Activated CD8-positive, alpha-beta memory T cell treated with anti-CD3 and anti-CD28 coated beads, Interleukin-2, amount 10 ng/mL, durations not matched to agents 7 days and 5 days (primary cell): ENCODE data around the gene PABPC4L. TPM values are rescaled to one million over a fixed set of nuclear protein-coding genes. Genes with fewer than 3 reads are reported as not detected.
"Not testable (repeated sequence)": the region's sequence is repeated elsewhere in the genome, so short reads cannot be mapped to it uniquely, and the experiment has no call there.

Source experiments
- ATAC-seq: fragments of 150-1000 bp; cut with Tn5 transposase; one replicate; pipeline ENCODE4 v1.10.0; 2021; ENCODE audit warnings: moderate library complexity
- CTCF ChIA-PET: fragments of 350-600 bp; sonication (Branson Sonifier 250); formaldehyde crosslinking; loops from one replicate; lab custom pipeline; 2021; ENCODE audit warnings: antibody characterized with exemption; lab: Charles Lee
- DNase-seq: peaks from one replicate; pipeline ENCODE4 v3.0.0-alpha.2; 2020
- H3K27ac Mint-ChIP-seq: one replicate; pipeline ENCODE4 v1.8.0; 2021; ENCODE audit warnings: mild to moderate bottlenecking, mixed read lengths
- H3K27me3 Mint-ChIP-seq: one replicate; pipeline ENCODE4 v1.8.0; 2021; ENCODE audit warnings: mixed read lengths
- H3K36me3 Mint-ChIP-seq: one replicate; pipeline ENCODE4 v1.8.0; 2021; ENCODE audit warnings: mild to moderate bottlenecking, mixed read lengths
- H3K4me1 Mint-ChIP-seq: one replicate; pipeline ENCODE4 v1.8.0; 2021; ENCODE audit warnings: mixed read lengths
- H3K4me3 Mint-ChIP-seq: one replicate; pipeline ENCODE4 v1.8.0; 2021; ENCODE audit warnings: mild to moderate bottlenecking, moderate library complexity, mixed read lengths
- H3K9me3 Mint-ChIP-seq: one replicate; pipeline ENCODE4 v1.8.0; 2022; ENCODE audit warnings: low read depth, mixed read lengths
- total RNA-seq, 2 experiments: library from RNA; stranded (reverse); gene quantifications; one replicate each; pipeline ENCODE4 v1.2.3, GENCODE V29; 2021

Gene PABPC4L
- total RNA-seq = not detected

GRCh38 chr4:134201216-134202161 lies at the start of gene PABPC4L:
TSS of gene PABPC4L (minus strand) at chr4:134201789. CDS start at chr4:134201019, 770 bp downstream.
- peaks cover 5% of the 10 kb centered on the region for H3K9me3 Mint-ChIP-seq
- ATAC-seq (no peak), DNase-seq (no peak)
- H3K4me1 Mint-ChIP-seq = no peaks in the 10 kb centered on the region
- no peak within 1 kb of the TSS for H3K4me3 Mint-ChIP-seq
- no peaks in the 10 kb centered on the region for H3K36me3 Mint-ChIP-seq
- CTCF ChIA-PET = no interaction called here
- H3K27me3 Mint-ChIP-seq = no peaks in the 10 kb centered on the region
- no peak within 1 kb of the TSS for H3K27ac Mint-ChIP-seq

DNA sequence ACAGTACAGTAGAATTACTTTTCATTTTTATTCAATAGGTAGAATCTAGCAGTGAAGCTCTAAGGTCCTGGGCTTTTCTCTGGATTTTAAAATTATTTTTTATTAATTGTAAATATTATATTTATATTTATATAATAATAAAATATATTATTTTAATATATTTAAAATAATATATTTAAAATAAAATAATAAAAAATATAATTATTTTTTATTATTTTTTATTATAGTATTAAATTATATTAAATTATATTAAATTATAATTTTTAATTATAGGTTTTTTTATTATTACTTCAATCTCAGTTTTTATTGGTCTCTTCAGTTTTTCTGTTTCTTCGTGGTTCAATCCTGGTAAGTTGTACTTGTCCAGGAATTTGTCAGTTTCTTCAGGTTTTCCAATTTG lies 49.7 kb upstream of the PABPC4L start:
- H3K4me3 Mint-ChIP-seq = no peak overlapping the region
- H3K27ac Mint-ChIP-seq = no peak overlapping the region
- DNase-seq (no peak), ATAC-seq (no peak)
- no peaks in the 10 kb centered on the region for H3K4me1 Mint-ChIP-seq
- H3K27me3 Mint-ChIP-seq = no peaks in the 10 kb centered on the region
- H3K9me3 Mint-ChIP-seq = peaks cover 7% of the 10 kb centered on the region
- H3K36me3 Mint-ChIP-seq = no peaks in the 10 kb centered on the region
- CTCF ChIA-PET = no interaction called here

DNA sequence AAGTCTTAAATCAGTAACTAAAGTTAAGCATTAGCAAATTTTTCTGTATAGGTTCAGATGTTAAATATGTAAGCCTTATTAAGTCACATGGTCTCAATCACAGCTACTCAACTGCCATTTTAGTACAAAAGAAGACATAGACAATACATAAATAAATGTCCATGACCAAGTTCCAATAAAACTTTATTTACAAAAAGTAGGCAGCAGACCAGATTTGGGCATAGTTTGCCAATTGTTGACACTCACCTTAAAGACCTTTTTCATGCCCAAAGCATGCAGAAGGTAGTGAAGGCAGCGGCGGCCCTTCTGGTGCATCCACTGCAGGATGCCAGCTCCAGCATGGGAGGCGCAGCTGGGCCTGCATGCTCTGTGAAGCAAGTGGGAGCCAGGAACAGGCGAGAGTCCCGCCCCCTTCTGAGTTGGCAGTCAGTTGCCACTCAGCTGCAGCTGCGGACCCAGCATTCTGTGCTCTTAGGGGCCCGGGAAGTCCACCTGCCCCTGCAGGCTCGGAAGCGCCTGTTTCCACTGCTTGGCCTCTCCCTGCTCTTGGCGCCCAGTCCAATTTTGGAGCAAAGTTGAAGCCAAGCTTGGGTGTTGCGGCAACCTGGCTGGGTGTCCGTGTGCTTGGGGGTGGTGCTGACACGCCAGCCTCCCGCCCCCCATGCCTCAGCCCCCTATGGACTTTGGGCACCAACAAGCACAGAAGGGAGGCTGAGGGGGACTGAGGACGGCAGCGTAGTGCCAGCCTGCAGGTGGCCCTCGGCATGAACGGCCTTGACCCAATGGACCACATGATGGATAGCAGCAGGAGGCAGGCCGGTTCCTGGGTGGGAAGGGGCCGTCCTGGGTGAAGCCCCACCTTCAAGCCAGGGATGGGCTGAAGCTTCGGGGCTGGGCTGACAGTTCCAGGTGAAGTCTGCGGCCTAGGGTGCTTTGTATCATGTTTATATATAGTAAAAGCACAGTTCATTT lies 42.4 kb upstream of the PABPC4L start:
- no peak for DNase-seq
- no peak overlapping the region for H3K27ac Mint-ChIP-seq
- no peak for ATAC-seq
- peaks cover 4% of the 10 kb centered on the region for H3K9me3 Mint-ChIP-seq
- CTCF ChIA-PET = no interaction called here
- H3K4me1 Mint-ChIP-seq = no peaks in the 10 kb centered on the region
- no peak overlapping the region for H3K4me3 Mint-ChIP-seq
- H3K36me3 Mint-ChIP-seq = no peaks in the 10 kb centered on the region
- H3K27me3 Mint-ChIP-seq = no peaks in the 10 kb centered on the region

- CTCF ChIA-PET = no interaction called here
- DNase-seq = no peak
- Mint-ChIP-seq H3K27ac (no peak overlapping the region), H3K36me3 (no peaks in the 10 kb centered on the region), H3K4me3 (no peak overlapping the region), H3K27me3 (no peaks in the 10 kb centered on the region), H3K9me3 (peaks cover 12% of the 10 kb centered on the region), H3K4me1 (no peaks in the 10 kb centered on the region)
- no peak for ATAC-seq
Measured at GRCh38 chr4:134219043-134219442, 17.5 kb upstream of the PABPC4L start.

DNA sequence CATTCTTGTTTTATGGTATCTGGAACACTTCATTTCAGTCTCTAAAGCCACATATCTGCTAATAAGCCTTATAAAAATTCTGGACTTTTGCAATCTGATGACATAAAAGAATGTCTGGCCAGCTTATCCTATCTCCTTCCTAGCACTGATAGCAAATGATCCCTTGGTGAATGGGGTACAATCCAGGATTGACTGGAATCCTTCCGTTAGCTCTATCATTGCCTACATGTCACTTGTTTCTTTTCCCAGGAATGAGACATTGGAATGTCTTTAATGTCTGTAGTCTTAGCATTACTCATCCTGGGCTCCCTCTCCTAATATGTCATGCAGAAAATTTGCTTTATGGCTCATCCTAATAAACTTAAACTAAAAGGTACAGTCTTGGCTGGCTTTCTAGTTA lies 14.8 kb upstream of the PABPC4L start:
- no peaks in the 10 kb centered on the region for H3K27me3 Mint-ChIP-seq
- H3K4me3 Mint-ChIP-seq = no peak overlapping the region
- no peaks in the 10 kb centered on the region for H3K4me1 Mint-ChIP-seq
- peaks cover 12% of the 10 kb centered on the region for H3K9me3 Mint-ChIP-seq
- ATAC-seq (no peak), DNase-seq (no peak)
- H3K27ac Mint-ChIP-seq = no peak overlapping the region
- CTCF ChIA-PET = no interaction called here
- no peaks in the 10 kb centered on the region for H3K36me3 Mint-ChIP-seq

GRCh38 chr4:134215620-134216344 lies 14.2 kb upstream of the PABPC4L start:
- DNase-seq (no peak), ATAC-seq (no peak)
- no peaks in the 10 kb centered on the region for H3K36me3 Mint-ChIP-seq
- CTCF ChIA-PET = no interaction called here
- peaks cover 12% of the 10 kb centered on the region for H3K9me3 Mint-ChIP-seq
- H3K27ac Mint-ChIP-seq = no peak overlapping the region
- no peaks in the 10 kb centered on the region for H3K27me3 Mint-ChIP-seq
- no peak overlapping the region for H3K4me3 Mint-ChIP-seq
- no peaks in the 10 kb centered on the region for H3K4me1 Mint-ChIP-seq

DNA sequence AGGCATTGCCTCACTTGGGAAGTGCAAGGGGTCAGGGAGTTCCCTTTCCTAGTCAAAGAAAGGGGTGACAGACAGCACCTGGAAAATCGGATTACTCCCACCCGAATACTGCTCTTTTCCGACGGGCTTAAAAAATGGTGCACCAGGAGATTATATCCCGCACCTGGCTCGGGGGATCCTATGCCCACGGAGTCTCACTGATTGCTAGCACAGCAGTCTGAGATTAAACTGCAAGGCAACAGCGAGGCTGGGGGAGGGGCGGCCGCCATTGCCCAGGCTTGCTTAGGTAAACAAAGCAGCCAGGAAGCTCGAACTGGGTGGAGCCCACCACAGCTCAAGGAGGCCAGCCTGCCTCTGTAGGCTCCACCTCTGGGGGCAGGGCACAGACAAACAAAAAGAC lies 6.4 kb upstream of the PABPC4L start:
- H3K27me3 Mint-ChIP-seq, H3K4me3 Mint-ChIP-seq, H3K4me1 Mint-ChIP-seq, H3K9me3 Mint-ChIP-seq, ATAC-seq, H3K36me3 Mint-ChIP-seq, CTCF ChIA-PET, DNase-seq, H3K27ac Mint-ChIP-seq: not testable (repeated sequence)

DNA sequence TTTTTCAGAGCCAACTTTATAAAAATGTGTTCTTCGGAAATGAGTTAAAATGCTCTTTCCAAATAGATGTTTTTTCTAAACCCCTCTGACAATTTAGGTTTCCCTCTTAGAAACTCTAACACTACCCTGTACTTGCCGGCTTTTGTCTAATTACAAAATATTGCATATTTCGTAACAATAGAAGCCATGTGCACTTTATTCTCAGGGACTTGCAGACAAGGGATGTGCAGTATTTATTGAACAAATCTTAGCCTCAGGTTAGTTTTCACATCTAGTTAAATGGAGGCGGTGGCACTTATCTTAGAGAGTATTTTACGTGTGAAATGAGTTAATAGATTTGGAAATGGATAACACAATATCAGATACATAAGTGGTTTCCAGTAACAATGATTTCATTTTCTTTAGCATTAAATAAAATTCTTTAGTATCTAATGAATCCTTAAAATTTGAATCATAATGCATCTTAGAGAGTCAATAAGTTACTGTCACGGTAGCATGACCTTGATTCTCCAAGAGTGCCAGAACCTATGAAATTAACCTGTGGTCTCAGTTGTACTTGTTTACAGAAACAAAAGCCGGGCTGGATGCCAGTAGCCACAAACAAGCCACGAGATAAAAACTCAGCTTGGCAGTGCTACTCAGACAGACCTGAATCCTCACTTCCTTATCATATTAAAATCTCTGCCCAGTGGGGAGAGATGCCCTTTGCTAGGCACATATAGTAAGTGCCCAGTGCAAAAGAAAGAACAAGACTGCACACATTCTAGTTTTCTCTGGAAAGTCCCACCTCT lies 772 bp upstream of the PABPC4L start:
- no peaks in the 10 kb centered on the region for H3K36me3 Mint-ChIP-seq
- H3K27me3 Mint-ChIP-seq = no peaks in the 10 kb centered on the region
- peaks cover 5% of the 10 kb centered on the region for H3K9me3 Mint-ChIP-seq
- ATAC-seq (no peak), DNase-seq (no peak)
- no peaks in the 10 kb centered on the region for H3K4me1 Mint-ChIP-seq
- CTCF ChIA-PET = interaction anchor here (0.5 kb wide), 1 partner anchor 143 kb away, joined by 3 read pairs; no protein-coding TSS in a partner anchor
- H3K27ac Mint-ChIP-seq = no peak overlapping the region
- H3K4me3 Mint-ChIP-seq = no peak overlapping the region

DNA sequence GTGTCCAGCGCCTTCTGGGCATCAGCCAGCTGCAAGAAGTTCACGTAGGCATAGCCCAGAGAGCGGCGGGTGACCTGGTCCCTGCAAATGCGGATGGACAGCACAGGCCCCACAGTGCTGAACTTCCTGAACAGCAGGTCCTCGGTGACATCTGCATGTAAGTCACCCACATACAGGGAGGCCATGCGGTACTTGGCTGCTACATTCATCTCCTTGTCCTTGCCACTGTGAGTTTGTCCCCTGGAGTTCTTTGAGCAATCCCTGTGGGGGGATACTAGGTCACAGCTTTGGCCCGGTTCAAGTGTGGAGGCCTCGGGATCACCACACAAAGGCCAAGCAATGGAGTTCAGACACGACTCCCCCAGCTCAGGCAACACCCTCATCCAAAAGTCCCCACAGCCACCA lies 776 bp downstream of the PABPC4L start:
- Mint-ChIP-seq H3K36me3 (no peaks in the 10 kb centered on the region), H3K4me3 (no peak overlapping the region), H3K9me3 (peaks cover 5% of the 10 kb centered on the region), H3K27me3 (no peaks in the 10 kb centered on the region), H3K4me1 (no peaks in the 10 kb centered on the region), H3K27ac (no peak overlapping the region)
- CTCF ChIA-PET = no interaction called here
- ATAC-seq = no peak
- DNase-seq = no peak

- CTCF ChIA-PET = no interaction called here
- no peaks in the 10 kb centered on the region for H3K36me3 Mint-ChIP-seq
- peaks cover 9% of the 10 kb centered on the region for H3K9me3 Mint-ChIP-seq
- H3K4me1 Mint-ChIP-seq = no peaks in the 10 kb centered on the region
- no peak overlapping the region for H3K4me3 Mint-ChIP-seq
- H3K27me3 Mint-ChIP-seq = no peaks in the 10 kb centered on the region
- ATAC-seq = no peak
- no peak overlapping the region for H3K27ac Mint-ChIP-seq
- DNase-seq = no peak
Measured at GRCh38 chr4:134189949-134190348, 11.6 kb downstream of the PABPC4L start.

- DNase-seq (no peak), ATAC-seq (no peak)
- no peaks in the 10 kb centered on the region for H3K36me3 Mint-ChIP-seq
- CTCF ChIA-PET = no interaction called here
- H3K4me1 Mint-ChIP-seq = no peaks in the 10 kb centered on the region
- H3K27ac Mint-ChIP-seq = no peak overlapping the region
- peaks cover 9% of the 10 kb centered on the region for H3K9me3 Mint-ChIP-seq
- no peak overlapping the region for H3K4me3 Mint-ChIP-seq
- H3K27me3 Mint-ChIP-seq = no peaks in the 10 kb centered on the region
Measured at GRCh38 chr4:134189480-134189879, 12.1 kb downstream of the PABPC4L start.

GRCh38 chr4:134178706-134179105 lies 22.9 kb downstream of the PABPC4L start:
- CTCF ChIA-PET = no interaction called here

More at GRCh38 chr4:134178706-134179105, 22.9 kb downstream of the PABPC4L start:
- ATAC-seq = no peak
- Mint-ChIP-seq H3K36me3 (no peaks in the 10 kb centered on the region), H3K4me1 (no peaks in the 10 kb centered on the region), H3K4me3 (no peak overlapping the region), H3K27ac (no peak overlapping the region), H3K27me3 (no peaks in the 10 kb centered on the region), H3K9me3 (peaks cover 5% of the 10 kb centered on the region)
- no peak for DNase-seq
